Fibroblast of lung (primary cell): ENCODE measurements around the gene SNX19. TPM values are rescaled to one million over a fixed set of nuclear protein-coding genes. Genes with fewer than 3 reads are reported as not detected.

Source experiments
- DNase-seq, 2 donors: peaks; one replicate each; pipeline versions ENCODE4 v3.0.0 to v3.0.0-alpha.2; 2010; ENCODE audit warnings: low read depth in 2 of 2
- H2AFZ ChIP-seq: 2 replicates; pipeline ENCODE4 v1.5.1; 2012; ENCODE audit warnings: low read length, control low read depth, inconsistent platforms
- H3K27ac ChIP-seq: 2 replicates; pipeline ENCODE4 v1.5.1; 2011; ENCODE audit warnings: low read length, control low read depth; ENCODE audit not compliant: insufficient read depth
- H3K27me3 ChIP-seq: 2 replicates; pipeline ENCODE4 v1.5.1; 2011; ENCODE audit warnings: mild to moderate bottlenecking, low read length; ENCODE audit not compliant: control insufficient read depth, insufficient read depth
- H3K36me3 ChIP-seq: 2 replicates; pipeline ENCODE4 v1.5.1; 2011; ENCODE audit warnings: low read length; ENCODE audit not compliant: control insufficient read depth, insufficient read depth
- H3K4me1 ChIP-seq: 2 replicates; pipeline ENCODE4 v1.5.1; 2011; ENCODE audit warnings: low read length; ENCODE audit not compliant: control insufficient read depth, insufficient read depth; ENCODE audit errors: extremely low read depth
- H3K4me2 ChIP-seq: 2 replicates; pipeline ENCODE4 v1.5.1; 2011; ENCODE audit warnings: low read length, control low read depth; ENCODE audit not compliant: insufficient read depth; ENCODE audit errors: extremely low read depth
- H3K4me3 ChIP-seq, 4 experiments: fragments of 200-600 bp in 1 of 4; sonication (generic) in 1 of 4; replicated peaks in 1 of 4; 2 replicates each; pipeline ENCODE4 v1.5.1; 2011 to 2016; ENCODE audit warnings: low read length in 4 of 4, low read depth in 3 of 4, mild to moderate bottlenecking in 3 of 4, control low read depth in 2 of 4, inconsistent platforms in 1 of 4, mixed read lengths in 1 of 4; ENCODE audit not compliant: insufficient read depth in 1 of 4; ENCODE audit errors: control extremely low read depth in 1 of 4
- H3K79me2 ChIP-seq: 2 replicates; pipeline ENCODE4 v1.5.1; 2012; ENCODE audit warnings: mild to moderate bottlenecking, low read length, inconsistent platforms; ENCODE audit not compliant: control insufficient read depth, insufficient read depth
- H3K9ac ChIP-seq: 2 replicates; pipeline ENCODE4 v1.5.1; 2011; ENCODE audit warnings: mild to moderate bottlenecking, low read length, control low read depth; ENCODE audit not compliant: insufficient read depth
- H3K9me3 ChIP-seq: 2 replicates; pipeline ENCODE4 v1.5.1; 2012; ENCODE audit warnings: low read depth, low read length; ENCODE audit not compliant: control insufficient read depth, insufficient read depth
- H4K20me1 ChIP-seq: 2 replicates; pipeline ENCODE4 v1.5.1; 2011; ENCODE audit warnings: low read length; ENCODE audit not compliant: control insufficient read depth, insufficient read depth; ENCODE audit errors: extremely low read depth
- EZH2 ChIP-seq: IDR thresholded peaks from 2 replicates; pipeline ENCODE4 v1.5.1; 2012; ENCODE audit warnings: low read length, control low read depth, mild to moderate bottlenecking; ENCODE audit errors: missing control alignments
- polyA plus RNA-seq, 2 donors: library from polyadenylated mRNA; depleted of rRNA in 1 of 2; stranded (reverse) in 1 of 2; unstranded in 1 of 2; fragments of >200 nt; gene quantifications; 2 replicates each; pipeline ENCODE4 v1.2.1, GENCODE V29; 2011 to 2012; ENCODE audit warnings: missing spikeins in 1 of 2
- total RNA-seq: library from RNA; depleted of rRNA; stranded (reverse); fragments of >200 nt; gene quantifications from 2 replicates; pipeline ENCODE4 v1.2.1, GENCODE V29; 2014
- TF ChIP-seq, protein P1 (sequence below), 2 donors: IDR thresholded peaks in 1 of 2; conservative IDR thresholded peaks in 1 of 2; 1 replicate in 1 of 2; 2 replicates in 1 of 2; pipeline ENCODE4 v1.5.1; 2011 to 2012; ENCODE audit warnings: low read length in 2 of 2, control low read depth in 1 of 2, inconsistent platforms in 1 of 2, low read depth in 1 of 2, mild to moderate bottlenecking in 1 of 2

Gene SNX19
- total and polyA plus RNA-seq, 2 donors (not counting 1 experiment from before 2014, with no cell fraction given) = 76.6 to 91.7 TPM

DNA sequence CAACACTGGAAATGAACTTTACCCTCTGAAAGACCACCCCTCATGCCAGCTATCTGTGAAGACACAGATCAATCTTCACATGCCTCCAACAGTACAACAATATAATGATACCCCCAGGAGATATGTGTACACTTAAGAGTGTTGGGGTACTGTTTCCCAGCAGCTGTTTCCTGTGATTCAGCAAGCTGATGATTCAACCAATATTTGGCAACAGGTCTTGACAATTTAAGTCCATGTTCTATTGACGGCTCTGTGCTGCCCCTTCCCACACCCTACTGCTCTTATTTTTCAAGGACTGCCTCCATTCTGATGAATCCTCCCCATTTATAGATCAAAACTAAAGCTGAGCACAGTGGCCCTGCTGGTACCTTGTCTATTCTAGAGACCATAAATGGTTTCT is 6.6 kb downstream of the SNX19 start:
- H2AFZ ChIP-seq = no peak overlapping the region
- TF ChIP-seq, protein P1, sequence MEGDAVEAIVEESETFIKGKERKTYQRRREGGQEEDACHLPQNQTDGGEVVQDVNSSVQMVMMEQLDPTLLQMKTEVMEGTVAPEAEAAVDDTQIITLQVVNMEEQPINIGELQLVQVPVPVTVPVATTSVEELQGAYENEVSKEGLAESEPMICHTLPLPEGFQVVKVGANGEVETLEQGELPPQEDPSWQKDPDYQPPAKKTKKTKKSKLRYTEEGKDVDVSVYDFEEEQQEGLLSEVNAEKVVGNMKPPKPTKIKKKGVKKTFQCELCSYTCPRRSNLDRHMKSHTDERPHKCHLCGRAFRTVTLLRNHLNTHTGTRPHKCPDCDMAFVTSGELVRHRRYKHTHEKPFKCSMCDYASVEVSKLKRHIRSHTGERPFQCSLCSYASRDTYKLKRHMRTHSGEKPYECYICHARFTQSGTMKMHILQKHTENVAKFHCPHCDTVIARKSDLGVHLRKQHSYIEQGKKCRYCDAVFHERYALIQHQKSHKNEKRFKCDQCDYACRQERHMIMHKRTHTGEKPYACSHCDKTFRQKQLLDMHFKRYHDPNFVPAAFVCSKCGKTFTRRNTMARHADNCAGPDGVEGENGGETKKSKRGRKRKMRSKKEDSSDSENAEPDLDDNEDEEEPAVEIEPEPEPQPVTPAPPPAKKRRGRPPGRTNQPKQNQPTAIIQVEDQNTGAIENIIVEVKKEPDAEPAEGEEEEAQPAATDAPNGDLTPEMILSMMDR (conservative IDR thresholded peaks at IDR 0.05 in 1 of 2, IDR thresholded peaks at IDR 0.05 in 1 of 2; ENCODE audit: low read depth in 1 of 2, low read length in 2 of 2) = no peak
- no peak for TF ChIP-seq EZH2
- H3K27ac ChIP-seq = peak overlapping the region; percentile 62
- H3K27me3 ChIP-seq = no peaks in the 10 kb centered on the region
- no peak overlapping the region for H3K9ac ChIP-seq
- H3K4me2 ChIP-seq = no peak overlapping the region
- no peaks in the 10 kb centered on the region for H4K20me1 ChIP-seq
- H3K4me1 ChIP-seq = peaks cover 11% of the 10 kb centered on the region
- H3K79me2 ChIP-seq = peaks cover 16% of the 10 kb centered on the region
- peaks cover 28% of the 10 kb centered on the region for H3K36me3 ChIP-seq
- H3K4me3 ChIP-seq = no peak overlapping the region
- H3K9me3 ChIP-seq = no peaks in the 10 kb centered on the region
- peak; percentile 85 to 89 for DNase-seq

DNA sequence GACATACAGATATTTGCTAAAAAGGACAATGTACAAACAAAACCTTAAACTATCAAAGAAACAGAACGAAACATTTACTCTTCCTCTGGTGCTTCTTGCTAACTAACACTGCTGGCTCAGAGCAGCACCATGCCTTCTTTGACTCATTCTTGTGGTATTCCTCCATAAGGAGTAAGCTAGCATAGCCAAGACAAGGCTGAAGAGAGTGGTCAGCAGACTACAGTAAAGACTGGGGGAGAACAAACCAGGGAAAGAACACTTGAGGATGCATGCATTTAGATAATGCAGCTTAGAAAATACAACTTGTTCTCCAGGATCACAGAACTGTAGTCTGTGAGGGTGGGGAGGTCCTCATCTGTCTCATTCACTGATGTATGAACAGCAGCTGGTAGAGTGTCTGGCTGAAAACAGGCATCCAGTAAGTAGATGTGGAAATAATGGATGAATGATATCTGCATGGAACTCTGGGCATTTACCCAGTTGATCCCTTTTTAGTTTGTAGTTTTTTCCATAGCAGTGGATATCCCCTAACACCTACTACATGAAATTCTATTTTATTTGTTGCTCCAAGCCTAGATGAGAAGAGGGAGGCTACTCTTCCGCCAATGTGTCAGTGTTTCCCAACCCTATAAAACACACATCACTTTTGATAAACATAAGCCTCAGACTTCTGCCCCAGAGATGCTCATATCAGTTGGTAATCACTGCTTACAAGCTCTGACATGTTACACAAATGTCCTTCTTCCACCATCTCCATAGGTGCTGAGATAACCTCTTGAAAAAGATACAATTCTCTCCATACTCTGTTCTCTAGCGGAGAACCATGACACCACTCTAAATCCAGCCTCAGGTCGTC is 7.3 kb downstream of the SNX19 start:
- H2AFZ ChIP-seq = no peak overlapping the region
- no peaks in the 10 kb centered on the region for H3K27me3 ChIP-seq
- no peaks in the 10 kb centered on the region for H3K9me3 ChIP-seq
- DNase-seq = peak; percentile 85 to 92
- H3K36me3 ChIP-seq = peaks cover 22% of the 10 kb centered on the region
- no peak overlapping the region for H3K4me2 ChIP-seq
- H3K4me3 ChIP-seq = no peak overlapping the region
- no peak overlapping the region for H3K9ac ChIP-seq
- peaks cover 11% of the 10 kb centered on the region for H3K4me1 ChIP-seq
- TF ChIP-seq, protein P1 (conservative IDR thresholded peaks at IDR 0.05 in 1 of 2, IDR thresholded peaks at IDR 0.05 in 1 of 2; ENCODE audit: low read depth in 1 of 2, low read length in 2 of 2) = no peak
- TF ChIP-seq EZH2 = no peak
- peaks cover 9% of the 10 kb centered on the region for H3K79me2 ChIP-seq
- no peaks in the 10 kb centered on the region for H4K20me1 ChIP-seq
- H3K27ac ChIP-seq = peak overlapping the region; percentile 62

DNA sequence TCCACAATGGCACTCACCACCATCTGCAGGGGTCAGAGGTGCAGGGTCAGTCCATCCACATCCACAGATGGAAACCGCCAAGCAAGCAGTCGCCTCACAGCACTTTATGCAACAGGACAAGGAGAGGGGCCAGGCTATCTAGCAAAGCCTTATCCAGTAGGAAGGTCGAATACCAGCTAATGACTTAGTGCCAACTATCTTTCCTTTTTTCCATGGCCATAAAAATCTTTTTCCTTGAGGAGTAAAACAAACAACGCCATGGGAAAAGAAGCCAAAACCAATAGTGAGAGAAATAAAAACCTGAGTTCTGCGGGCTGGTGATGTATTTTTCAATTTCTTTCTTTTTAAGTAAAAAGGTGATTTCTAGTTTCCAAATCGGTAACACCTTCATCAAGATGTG is 8.2 kb downstream of the SNX19 start:
- Histone ChIP-seq H3K9ac (no peak overlapping the region), H3K36me3 (peaks cover 23% of the 10 kb centered on the region), H3K27ac (no peak overlapping the region)

More for the DNA sequence above, 8.2 kb downstream of the SNX19 start:
- peaks cover 11% of the 10 kb centered on the region for H3K4me1 ChIP-seq
- no peaks in the 10 kb centered on the region for H3K27me3 ChIP-seq
- DNase-seq = no peak
- peaks cover 8% of the 10 kb centered on the region for H3K79me2 ChIP-seq
- H4K20me1 ChIP-seq = no peaks in the 10 kb centered on the region
- TF ChIP-seq, protein P1 (conservative IDR thresholded peaks at IDR 0.05 in 1 of 2, IDR thresholded peaks at IDR 0.05 in 1 of 2; ENCODE audit: low read depth in 1 of 2, low read length in 2 of 2) = no peak
- TF ChIP-seq EZH2 = no peak
- H3K4me2 ChIP-seq = no peak overlapping the region
- H2AFZ ChIP-seq = no peak overlapping the region
- H3K4me3 ChIP-seq = no peak overlapping the region
- no peaks in the 10 kb centered on the region for H3K9me3 ChIP-seq
